MCF 10A (cell line): ENCODE data around the gene CTCFL. TPM values are rescaled to one million over a fixed set of nuclear protein-coding genes. Genes with fewer than 3 reads are reported as not detected.

ENCODE experiments used
- BruUV-seq: library from RNA; stranded (reverse); fragments of 400-500 nt; replicated peaks from 2 replicates; lab custom pipeline; 2021; lab: Mats Ljungman, UMichigan
- CTCF ChIA-PET: fragments of 300-600 bp; sonication (Branson Sonifier 250); formaldehyde crosslinking; extraction: SDS; loops from one replicate; lab custom pipeline; 2021; ENCODE audit warnings: antibody characterized with exemption, inconsistent platforms; lab: Yijun Ruan, JAX
- POLR2A ChIA-PET: fragments of 300-600, 350-650 bp; sonication (Branson Sonifier 250); formaldehyde crosslinking; extraction: SDS; loops from one replicate; lab custom pipeline; 2020; ENCODE audit warnings: antibody characterized with exemption, inconsistent platforms; lab: Yijun Ruan, JAX
- DNase-seq: peaks from one replicate; pipeline ENCODE4 v3.0.0-alpha.2; 2018; ENCODE audit not compliant: unreplicated experiment
- H3K27ac Mint-ChIP-seq: one replicate; pipeline ENCODE4 v1.8.0; 2022; ENCODE audit warnings: mild to moderate bottlenecking, low read depth, mixed read lengths; ENCODE audit not compliant: unreplicated experiment
- H3K27me3 Mint-ChIP-seq: one replicate; pipeline ENCODE4 v1.8.0; 2022; ENCODE audit warnings: mixed read lengths; ENCODE audit not compliant: insufficient read depth, unreplicated experiment
- H3K36me3 Mint-ChIP-seq: one replicate; pipeline ENCODE4 v1.8.0; 2022; ENCODE audit warnings: mild to moderate bottlenecking, moderate library complexity, mixed read lengths; ENCODE audit not compliant: insufficient read depth, unreplicated experiment
- H3K4me1 Mint-ChIP-seq: one replicate; pipeline ENCODE4 v1.8.0; 2022; ENCODE audit warnings: mixed read lengths; ENCODE audit not compliant: insufficient read depth, unreplicated experiment
- H3K4me3 Mint-ChIP-seq: one replicate; pipeline ENCODE4 v1.8.0; 2022; ENCODE audit warnings: mild to moderate bottlenecking, moderate library complexity, mixed read lengths; ENCODE audit not compliant: unreplicated experiment
- H3K9me3 Mint-ChIP-seq: one replicate; pipeline ENCODE4 v1.8.0; 2022; ENCODE audit warnings: mixed read lengths; ENCODE audit not compliant: unreplicated experiment
- CTCF ChIP-seq: fragments of 200-600 bp; IDR thresholded peaks from one replicate; pipeline ENCODE4 v1.8.0; 2022; ENCODE audit warnings: antibody characterized with exemption, mild to moderate bottlenecking; ENCODE audit not compliant: unreplicated experiment
- intact Hi-C: fragments of 100-400 bp; cut with micrococcal nuclease; formaldehyde crosslinking; loops from 2 replicates; pipeline ENCODE4 v1.14.1; 2022
- total RNA-seq: library from RNA; stranded (reverse); gene quantifications from 2 replicates; pipeline ENCODE4 v1.2.3, GENCODE V29; 2022

CTCFL gene
- total RNA-seq, 1 experiment from 2014 or later, result not detected

- peaks cover 7% of the 10 kb centered on the region for H3K9me3 Mint-ChIP-seq
- H3K4me3 Mint-ChIP-seq, result no peak overlapping the region
- peaks cover 100% of the 10 kb centered on the region for H3K27me3 Mint-ChIP-seq
- DNase-seq, result no peak
- CTCF ChIA-PET, result interaction anchor here (0.7 to 1.6 kb wide), 4 partner anchors 19 to 1954 kb away, joined by 3 to 8 read pairs (median 4); no protein-coding TSS in a partner anchor
- H3K4me1 Mint-ChIP-seq, result no peaks in the 10 kb centered on the region
- no peaks in the 10 kb centered on the region for H3K36me3 Mint-ChIP-seq
- POLR2A ChIA-PET, result interaction anchor here (0.6 kb wide), 1 partner anchor 9 kb away, joined by 3 read pairs; no protein-coding TSS in a partner anchor
- no peak overlapping the region for H3K27ac Mint-ChIP-seq
- TF ChIP-seq CTCF, result no peak
- BruUV-seq, result no TSS peak
- intact Hi-C loops, result no loop called here
These were observed 16.1 kb upstream of the CTCFL start for GRCh38 chr20:57540890-57541580.

- Mint-ChIP-seq H3K9me3 (peaks cover 7% of the 10 kb centered on the region), H3K4me3 (no peak overlapping the region), H3K27me3 (peaks cover 100% of the 10 kb centered on the region), H3K4me1 (no peaks in the 10 kb centered on the region), H3K27ac (no peak overlapping the region), H3K36me3 (no peaks in the 10 kb centered on the region)
- BruUV-seq, result no TSS peak
- intact Hi-C loops, result no loop called here
- DNase-seq, result no peak
- ChIA-PET CTCF (interaction anchor here (0.6 to 1.6 kb wide), 3 partner anchors 18 to 642 kb away, joined by 3 to 4 read pairs (median 3); no protein-coding TSS in a partner anchor), POLR2A (no interaction called here)
- no peak for TF ChIP-seq CTCF
These were observed 14.9 kb upstream of the CTCFL start for GRCh38 chr20:57539889-57540288.

GRCh38 chr20:57537822-57538221 is 12.9 kb upstream of the CTCFL start:
- Mint-ChIP-seq H3K9me3 (peaks cover 7% of the 10 kb centered on the region), H3K4me1 (no peaks in the 10 kb centered on the region), H3K27ac (no peak overlapping the region), H3K27me3 (peaks cover 100% of the 10 kb centered on the region), H3K4me3 (no peak overlapping the region), H3K36me3 (no peaks in the 10 kb centered on the region)
- intact Hi-C loops, result no loop called here
- no peak for DNase-seq
- no TSS peak for BruUV-seq
- no peak for TF ChIP-seq CTCF
- CTCF ChIA-PET, result interaction anchor here (0.6 to 2.3 kb wide), 5 partner anchors 59 to 235 kb away, joined by 3 to 10 read pairs (median 3); no protein-coding TSS in a partner anchor
- POLR2A ChIA-PET, result interaction anchor here (0.6 to 0.9 kb wide), 3 partner anchors 15 to 1210 kb away, joined by 3 read pairs; no protein-coding TSS in a partner anchor
